HUES64 (cell line): Measurements from ENCODE around the gene ZNF611. TPM values are rescaled to one million over a fixed set of nuclear protein-coding genes. Genes with fewer than 3 reads are reported as not detected.
A peak's percentile ranks its signal among the peaks of the same experiment; 100 is the strongest.
"Not testable (repeated sequence)": the region's sequence is repeated elsewhere in the genome, so short reads cannot be mapped to it uniquely, and the experiment has no call there.

Experiments
- H3K27ac ChIP-seq: 2 replicates; pipeline ENCODE4 v1.7.0; 2013; ENCODE audit warnings: low read depth, low read length, inconsistent platforms
- H3K27me3 ChIP-seq: 2 replicates; pipeline ENCODE4 v1.6.1; 2013; ENCODE audit warnings: mild to moderate bottlenecking, low read length; ENCODE audit not compliant: insufficient read depth
- H3K36me3 ChIP-seq: 2 replicates; pipeline ENCODE4 v1.6.1; 2013; ENCODE audit warnings: mild to moderate bottlenecking, low read length; ENCODE audit not compliant: insufficient read depth
- H3K4me1 ChIP-seq: 2 replicates; pipeline ENCODE4 v1.6.1; 2013; ENCODE audit warnings: mild to moderate bottlenecking, low read length, moderate library complexity; ENCODE audit not compliant: insufficient read depth
- H3K4me3 ChIP-seq: 2 replicates; pipeline ENCODE4 v1.5.1; 2013; ENCODE audit warnings: mild to moderate bottlenecking, low read length, moderate library complexity
- H3K9ac ChIP-seq: 2 replicates; pipeline ENCODE4 v1.6.1; 2013; ENCODE audit warnings: mild to moderate bottlenecking, low read depth, low read length
- H3K9me3 ChIP-seq: 2 replicates; pipeline ENCODE4 v1.6.1; 2013; ENCODE audit warnings: low read depth, low read length; ENCODE audit not compliant: insufficient read depth
- WGBS: fragments of 150-250, 120-280 bp; methylation state at CpG from one replicate; pipeline ENCODE4 v1.1.7; 2013; ENCODE audit warnings: missing lambda C conversion rate; 5-methylcytosine and 5-hydroxymethylcytosine counted together
- polyA plus RNA-seq, 2 experiments: library from polyadenylated mRNA; stranded (reverse); fragments of 50-300 nt; gene quantifications; one replicate each; pipeline ENCODE4 v1.2.3, GENCODE V29; 2013

Gene ZNF611
- polyA plus RNA-seq (2013, experiment 1 of 2) = 8.3 TPM
- 8.8 TPM for polyA plus RNA-seq (2013, experiment 2 of 2)

- H3K27ac ChIP-seq = peak within 1 kb of the TSS; percentile 96
- peaks cover 10% of the 10 kb centered on the region for H3K4me1 ChIP-seq
- no peaks in the 10 kb centered on the region for H3K9me3 ChIP-seq
- no peaks in the 10 kb centered on the region for H3K27me3 ChIP-seq
- peak within 1 kb of the TSS; percentile 90 for H3K9ac ChIP-seq
- H3K36me3 ChIP-seq = no peaks in the 10 kb centered on the region
- WGBS = 6% methylated on average over 38 of the region's 38 CpGs
- peak within 1 kb of the TSS; percentile 99 for H3K4me3 ChIP-seq
Measured at GRCh38 chr19:52734893-52735661, at the start of gene ZNF611. Gene ZNF611 (minus strand): TSS chr19:52735044. CDS start chr19:52715894, 19,150 bp downstream.

- WGBS = no CpG with 5 or more reads among the region's 2 CpGs
- not testable (repeated sequence) for H3K9ac ChIP-seq, H3K27me3 ChIP-seq, H3K36me3 ChIP-seq, H3K27ac ChIP-seq, H3K4me3 ChIP-seq, H3K9me3 ChIP-seq, H3K4me1 ChIP-seq
Measured at GRCh38 chr19:52782864-52783263, 48.0 kb upstream of the ZNF611 start.

- Histone ChIP-seq H3K4me3 (no peak overlapping the region), H3K27ac (no peak overlapping the region), H3K36me3 (peaks cover 5% of the 10 kb centered on the region; the same call in 1 of the 2 replicates), H3K9ac (no peak overlapping the region), H3K9me3 (no peaks in the 10 kb centered on the region), H3K27me3 (no peaks in the 10 kb centered on the region), H3K4me1 (no peaks in the 10 kb centered on the region)
- 89% methylated on average over 3 of the region's 3 CpGs for WGBS
Measured at GRCh38 chr19:52778811-52779210, 44.0 kb upstream of the ZNF611 start.

GRCh38 chr19:52756447-52756846 lies 21.6 kb upstream of the ZNF611 start:
- H3K9ac ChIP-seq, H3K36me3 ChIP-seq, H3K4me3 ChIP-seq, H3K27ac ChIP-seq, H3K27me3 ChIP-seq, H3K9me3 ChIP-seq: not testable (repeated sequence)
- WGBS = 47% methylated on average over 2 of the region's 2 CpGs
- H3K4me1 ChIP-seq = peaks cover 12% of the 10 kb centered on the region

GRCh38 chr19:52749780-52750179 lies 14.9 kb upstream of the ZNF611 start:
- Histone ChIP-seq H3K36me3 (no peaks in the 10 kb centered on the region), H3K4me1 (peaks cover 4% of the 10 kb centered on the region; the same call in 1 of the 2 replicates), H3K4me3 (no peak overlapping the region), H3K27ac (no peak overlapping the region), H3K27me3 (no peaks in the 10 kb centered on the region), H3K9me3 (no peaks in the 10 kb centered on the region), H3K9ac (no peak overlapping the region)
- 75% methylated on average over 2 of the region's 4 CpGs for WGBS

GRCh38 chr19:52748336-52748950 lies 13.6 kb upstream of the ZNF611 start:
- peak overlapping the region; percentile 62 for H3K4me3 ChIP-seq
- H3K27ac ChIP-seq = no peak overlapping the region

GRCh38 chr19:52745919-52746318 lies 11.1 kb upstream of the ZNF611 start:
- not testable (repeated sequence) for H3K27ac ChIP-seq, H3K27me3 ChIP-seq, H3K4me3 ChIP-seq, H3K9me3 ChIP-seq, H3K9ac ChIP-seq, H3K36me3 ChIP-seq
- 74% methylated on average over 9 of the region's 10 CpGs for WGBS
- peaks cover 20% of the 10 kb centered on the region for H3K4me1 ChIP-seq

More at GRCh38 chr19:52748336-52748950, 13.6 kb upstream of the ZNF611 start:
- Histone ChIP-seq H3K27me3 (no peaks in the 10 kb centered on the region), H3K9ac (peak overlapping the region; percentile 43; the same call in 1 of the 2 replicates), H3K4me1 (peaks cover 4% of the 10 kb centered on the region), H3K36me3 (no peaks in the 10 kb centered on the region), H3K9me3 (no peaks in the 10 kb centered on the region)
- 32% methylated on average over 7 of the region's 8 CpGs for WGBS

GRCh38 chr19:52743091-52743490 lies 8.2 kb upstream of the ZNF611 start:
- Histone ChIP-seq H3K27ac (peak overlapping the region; percentile 30; the same call in 1 of the 2 replicates), H3K9me3 (no peaks in the 10 kb centered on the region), H3K4me3 (no peak overlapping the region), H3K9ac (no peak overlapping the region), H3K4me1 (peaks cover 19% of the 10 kb centered on the region), H3K27me3 (no peaks in the 10 kb centered on the region), H3K36me3 (no peaks in the 10 kb centered on the region)
- WGBS = 84% methylated on average over 3 of the region's 3 CpGs

GRCh38 chr19:52742516-52742915 lies 7.7 kb upstream of the ZNF611 start:
- H3K9ac ChIP-seq = no peak overlapping the region
- 76% methylated on average over 3 of the region's 3 CpGs for WGBS
- H3K27ac ChIP-seq = peak overlapping the region; percentile 53; the same call in 1 of the 2 replicates
- no peaks in the 10 kb centered on the region for H3K36me3 ChIP-seq
- H3K9me3 ChIP-seq = no peaks in the 10 kb centered on the region
- H3K4me3 ChIP-seq = no peak overlapping the region
- peaks cover 20% of the 10 kb centered on the region for H3K4me1 ChIP-seq
- no peaks in the 10 kb centered on the region for H3K27me3 ChIP-seq

GRCh38 chr19:52741951-52742485 lies 7.2 kb upstream of the ZNF611 start:
- H3K9ac ChIP-seq = no peak overlapping the region
- WGBS = 72% methylated on average over 6 of the region's 6 CpGs
- H3K27me3 ChIP-seq = no peaks in the 10 kb centered on the region
- no peak overlapping the region for H3K4me3 ChIP-seq
- peaks cover 20% of the 10 kb centered on the region for H3K4me1 ChIP-seq
- H3K36me3 ChIP-seq = no peaks in the 10 kb centered on the region
- no peaks in the 10 kb centered on the region for H3K9me3 ChIP-seq
- H3K27ac ChIP-seq = peak overlapping the region; percentile 78; the same call in 1 of the 2 replicates

GRCh38 chr19:52741371-52741770 lies 6.5 kb upstream of the ZNF611 start:
- H3K9ac ChIP-seq, H3K36me3 ChIP-seq, H3K9me3 ChIP-seq, H3K4me3 ChIP-seq, H3K27me3 ChIP-seq: not testable (repeated sequence)
- 57% methylated on average over 7 of the region's 7 CpGs for WGBS
- H3K4me1 ChIP-seq = peaks cover 20% of the 10 kb centered on the region
- H3K27ac ChIP-seq = peak overlapping the region; percentile 78; the same call in 1 of the 2 replicates
